CD14-positive monocyte (primary cell): ENCODE results near the gene KCNA10. TPM values are rescaled to one million over a fixed set of nuclear protein-coding genes. Genes with fewer than 3 reads are reported as not detected.

ENCODE experiments used
- DNase-seq, 3 donors: peaks; one replicate each; pipeline ENCODE4 v3.0.0-alpha.2; 2011 to 2022
- H2AFZ ChIP-seq: 2 replicates; pipeline ENCODE4 v1.6.0; 2012; ENCODE audit warnings: mild to moderate bottlenecking, low read depth, low read length, inconsistent platforms; ENCODE audit not compliant: insufficient read depth, poor library complexity, severe bottlenecking
- H3K27ac ChIP-seq, 2 donors: 1 replicate in 1 of 2; 2 replicates in 1 of 2; pipeline ENCODE4 v1.5.1; 2012 to 2013; ENCODE audit warnings: low read length in 2 of 2, control low read depth in 1 of 2, inconsistent platforms in 1 of 2, low read depth in 1 of 2, mild to moderate bottlenecking in 1 of 2
- H3K27me3 ChIP-seq, 2 donors: one replicate each; pipeline versions ENCODE4 v1.6.0 to v1.6.1; 2011 to 2013; ENCODE audit warnings: low read length in 2 of 2; ENCODE audit not compliant: control insufficient read depth in 2 of 2, insufficient read depth in 2 of 2
- H3K36me3 ChIP-seq, 2 donors: replicated peaks in 1 of 2; 1 replicate in 1 of 2; 2 replicates in 1 of 2; pipeline versions ENCODE4 v1.5.1 to v1.6.1; 2012 to 2013; ENCODE audit warnings: low read length in 2 of 2, control low read depth in 1 of 2, inconsistent platforms in 1 of 2, mild to moderate bottlenecking in 1 of 2; ENCODE audit not compliant: insufficient read depth in 2 of 2, control insufficient read depth in 1 of 2
- H3K4me1 ChIP-seq, 2 donors: 1 replicate in 1 of 2; 2 replicates in 1 of 2; pipeline versions ENCODE4 v1.5.1 to v1.6.1; 2012 to 2013; ENCODE audit warnings: low read length in 2 of 2, control low read depth in 1 of 2, inconsistent platforms in 1 of 2, mild to moderate bottlenecking in 1 of 2, moderate library complexity in 1 of 2; ENCODE audit not compliant: insufficient read depth in 2 of 2, control insufficient read depth in 1 of 2
- H3K4me2 ChIP-seq: replicated peaks from 2 replicates; pipeline ENCODE3; 2012; ENCODE audit warnings: low read length, moderate library complexity, mild to moderate bottlenecking; ENCODE audit not compliant: poor library complexity, severe bottlenecking; ENCODE audit errors: extremely low read depth
- H3K4me3 ChIP-seq, 3 experiments: fragments of 200-600 bp in 1 of 3; sonication (generic) in 1 of 3; replicated peaks in 1 of 3; 1 replicate in 2 of 3; 2 replicates in 1 of 3; pipeline ENCODE4 v1.5.1; 2011 to 2013; ENCODE audit warnings: low read length in 3 of 3, mild to moderate bottlenecking in 3 of 3, control low read depth in 2 of 3, low read depth in 2 of 3, inconsistent platforms in 1 of 3, moderate library complexity in 1 of 3
- H3K79me2 ChIP-seq: 2 replicates; pipeline ENCODE4 v1.6.0; 2012; ENCODE audit warnings: mild to moderate bottlenecking, control low read depth, inconsistent platforms, low read length, moderate library complexity; ENCODE audit not compliant: insufficient read depth
- H3K9ac ChIP-seq: 2 replicates; pipeline ENCODE4 v1.6.0; 2017; ENCODE audit warnings: low read length, mild to moderate bottlenecking; ENCODE audit not compliant: insufficient read depth, poor library complexity, severe bottlenecking
- H3K9me3 ChIP-seq, 2 donors: replicated peaks in 1 of 2; 1 replicate in 1 of 2; 2 replicates in 1 of 2; pipeline versions ENCODE4 v1.5.1 to v1.6.1; 2012 to 2013; ENCODE audit warnings: low read length in 2 of 2, control low read depth in 1 of 2; ENCODE audit not compliant: control insufficient read depth in 1 of 2, insufficient read depth in 1 of 2
- H4K20me1 ChIP-seq: 2 replicates; pipeline ENCODE4 v1.6.0; 2012; ENCODE audit warnings: mild to moderate bottlenecking, low read length, control low read depth, moderate library complexity; ENCODE audit not compliant: insufficient read depth
- H3K27ac Mint-ChIP-seq, 7 donors: one replicate each; pipeline ENCODE4 v1.8.0; 2020; ENCODE audit warnings: mild to moderate bottlenecking in 7 of 7, mixed read lengths in 7 of 7, moderate library complexity in 6 of 7, inconsistent platforms in 2 of 7
- H3K27me3 Mint-ChIP-seq, 3 donors: one replicate each; pipeline ENCODE4 v1.8.0; 2021 to 2022; ENCODE audit warnings: low read depth in 3 of 3, mild to moderate bottlenecking in 3 of 3, mixed read lengths in 3 of 3, moderate library complexity in 3 of 3, inconsistent platforms in 1 of 3
- H3K36me3 Mint-ChIP-seq, 2 donors: one replicate each; pipeline ENCODE4 v1.8.0; 2020; ENCODE audit warnings: mixed read lengths in 2 of 2, inconsistent platforms in 1 of 2, mild to moderate bottlenecking in 1 of 2
- H3K4me1 Mint-ChIP-seq: one replicate; pipeline ENCODE4 v1.8.0; 2020; ENCODE audit warnings: mild to moderate bottlenecking, mixed read lengths
- H3K4me3 Mint-ChIP-seq, 2 donors: one replicate each; pipeline ENCODE4 v1.8.0; 2020; ENCODE audit warnings: mild to moderate bottlenecking in 2 of 2, mixed read lengths in 2 of 2, moderate library complexity in 1 of 2
- H3K9me3 Mint-ChIP-seq, 7 donors: one replicate each; pipeline ENCODE4 v1.8.0; 2020 to 2022; ENCODE audit warnings: mixed read lengths in 7 of 7, mild to moderate bottlenecking in 6 of 7, moderate library complexity in 6 of 7, inconsistent platforms in 2 of 7
- WGBS: methylation state at CpG from one replicate; pipeline ENCODE4 v1.1.5; 2013; ENCODE audit warnings: missing lambda C conversion rate; ENCODE audit not compliant: insufficient coverage; 5-methylcytosine and 5-hydroxymethylcytosine counted together
- intact Hi-C, 2 donors: fragments of 100-400 bp; cut with micrococcal nuclease; formaldehyde crosslinking; loops; one replicate each; pipeline versions ENCODE4 v1.15.0 to v1.15.1; 2023
- polyA plus RNA-seq, 3 donors: library from polyadenylated mRNA; depleted of rRNA in 1 of 3; unstranded in 2 of 3; stranded (reverse) in 1 of 3; fragments of 300-500 nt in 2 of 3; fragments of >200 nt in 1 of 3; fragmentation: Illumina TruSeq in 2 of 3; gene quantifications; 1 replicate in 2 of 3; 2 replicates in 1 of 3; pipeline ENCODE4 v1.2.3, GENCODE V29; 2012 to 2021
- TF ChIP-seq, protein P1 (sequence below): fragments of 200-600 bp; IDR thresholded peaks from one replicate; pipeline ENCODE4 v1.8.0; 2022; ENCODE audit warnings: antibody characterized with exemption, mild to moderate bottlenecking

The KCNA10 gene
- polyA plus RNA-seq, 3 donors, result not detected

DNA sequence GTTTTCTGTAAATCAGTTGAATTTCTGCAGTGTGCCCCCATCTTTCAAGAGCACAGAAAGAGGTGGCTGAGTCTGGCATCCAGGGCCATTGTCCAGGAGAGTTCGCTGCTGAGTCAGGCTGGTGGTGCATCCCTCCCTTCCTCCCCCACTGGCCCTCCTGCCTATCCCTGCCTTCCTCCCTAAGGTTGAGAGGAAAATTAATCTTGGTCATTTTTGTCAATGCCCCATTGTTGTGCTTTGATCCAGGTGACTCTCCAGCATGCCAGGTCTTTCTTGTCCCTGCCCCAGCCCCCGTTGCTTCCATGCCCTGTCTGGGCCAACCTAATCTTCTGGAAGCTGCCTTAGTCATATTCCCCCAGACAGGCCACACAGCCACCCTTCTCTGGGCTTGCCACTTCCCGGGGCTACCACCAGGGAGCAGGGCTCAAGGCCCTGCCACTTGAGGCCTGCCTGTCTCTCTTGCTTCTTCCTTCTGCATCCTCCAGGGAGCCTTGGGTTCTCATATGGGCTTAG, 41.5 kb downstream of the KCNA10 start:
- Histone ChIP-seq H3K4me2 (no peak overlapping the region), H2AFZ (no peak overlapping the region), H3K36me3 (no peaks in the 10 kb centered on the region), H4K20me1 (no peaks in the 10 kb centered on the region), H3K9me3 (no peaks in the 10 kb centered on the region), H3K4me1 (peaks cover 5 to 9% of the 10 kb centered on the region in 2 donors), H3K79me2 (no peaks in the 10 kb centered on the region), H3K27me3 (no peaks in the 10 kb centered on the region), H3K9ac (no peak overlapping the region), H3K4me3 (no peak overlapping the region), H3K27ac (no peak overlapping the region)
- TF ChIP-seq, protein P1, sequence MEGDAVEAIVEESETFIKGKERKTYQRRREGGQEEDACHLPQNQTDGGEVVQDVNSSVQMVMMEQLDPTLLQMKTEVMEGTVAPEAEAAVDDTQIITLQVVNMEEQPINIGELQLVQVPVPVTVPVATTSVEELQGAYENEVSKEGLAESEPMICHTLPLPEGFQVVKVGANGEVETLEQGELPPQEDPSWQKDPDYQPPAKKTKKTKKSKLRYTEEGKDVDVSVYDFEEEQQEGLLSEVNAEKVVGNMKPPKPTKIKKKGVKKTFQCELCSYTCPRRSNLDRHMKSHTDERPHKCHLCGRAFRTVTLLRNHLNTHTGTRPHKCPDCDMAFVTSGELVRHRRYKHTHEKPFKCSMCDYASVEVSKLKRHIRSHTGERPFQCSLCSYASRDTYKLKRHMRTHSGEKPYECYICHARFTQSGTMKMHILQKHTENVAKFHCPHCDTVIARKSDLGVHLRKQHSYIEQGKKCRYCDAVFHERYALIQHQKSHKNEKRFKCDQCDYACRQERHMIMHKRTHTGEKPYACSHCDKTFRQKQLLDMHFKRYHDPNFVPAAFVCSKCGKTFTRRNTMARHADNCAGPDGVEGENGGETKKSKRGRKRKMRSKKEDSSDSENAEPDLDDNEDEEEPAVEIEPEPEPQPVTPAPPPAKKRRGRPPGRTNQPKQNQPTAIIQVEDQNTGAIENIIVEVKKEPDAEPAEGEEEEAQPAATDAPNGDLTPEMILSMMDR, result peak; percentile 15
- 73% methylated on average over 2 of the region's 3 CpGs for WGBS
- intact Hi-C loops, result no loop called here
- H3K4me1 Mint-ChIP-seq, result peaks cover 9% of the 10 kb centered on the region
- no peaks in the 10 kb centered on the region for H3K36me3 Mint-ChIP-seq
- peaks cover 0 to 3% (median 0%) of the 10 kb centered on the region in 7 donors for H3K9me3 Mint-ChIP-seq
- no peak overlapping the region for H3K4me3 Mint-ChIP-seq
- H3K27ac Mint-ChIP-seq, result peak overlapping the region in 1 of 7 donors; percentile 75
- no peak for DNase-seq
- H3K27me3 Mint-ChIP-seq, result peaks cover 2 to 6% (median 3%) of the 10 kb centered on the region in 3 donors

DNA sequence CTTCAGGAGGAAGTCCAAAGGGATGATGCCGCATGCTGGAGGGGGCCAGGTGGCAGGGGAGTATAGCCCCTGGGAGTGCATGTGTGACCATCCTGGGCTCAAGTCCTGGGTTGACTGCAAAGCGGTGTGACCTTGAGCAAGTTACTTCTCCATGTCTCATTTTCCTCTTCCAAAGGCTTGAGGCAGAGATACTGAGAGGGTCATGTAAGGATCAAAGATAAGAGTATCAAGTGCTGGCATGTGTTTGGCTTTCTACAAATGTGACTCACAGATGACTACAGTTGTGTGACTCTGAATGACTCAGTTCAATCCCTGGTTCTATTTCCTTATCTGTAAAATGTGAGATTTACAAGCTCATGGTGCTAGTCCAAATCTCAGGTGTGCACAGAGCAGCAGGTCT, 41.9 kb downstream of the KCNA10 start:
- Histone ChIP-seq H3K79me2 (no peaks in the 10 kb centered on the region), H2AFZ (no peak overlapping the region), H3K9me3 (no peaks in the 10 kb centered on the region), H3K27me3 (no peaks in the 10 kb centered on the region), H3K4me3 (no peak overlapping the region), H3K9ac (no peak overlapping the region), H3K27ac (no peak overlapping the region), H3K4me1 (peaks cover under 1 to 4% of the 10 kb centered on the region in 2 donors), H3K4me2 (no peak overlapping the region), H3K36me3 (no peaks in the 10 kb centered on the region), H4K20me1 (no peaks in the 10 kb centered on the region)
- Mint-ChIP-seq H3K4me3 (no peak overlapping the region), H3K36me3 (no peaks in the 10 kb centered on the region), H3K27ac (no peak overlapping the region), H3K4me1 (peaks cover 4% of the 10 kb centered on the region), H3K9me3 (peaks cover 0 to 3% (median 0%) of the 10 kb centered on the region in 7 donors), H3K27me3 (peaks cover 2 to 6% (median 3%) of the 10 kb centered on the region in 3 donors)
- intact Hi-C loops, result no loop called here
- TF ChIP-seq, protein P1, result no peak
- DNase-seq, result no peak
- WGBS, result 100% methylated on average over 1 of the region's 2 CpGs
